Stimulated activated CD8-positive, alpha-beta memory T cell treated with anti-CD3 and anti-CD28 coated beads, Interleukin-4, amount 100 ng/mL, for 4 hours (primary cell): Measurements from ENCODE around the gene PARVA.

Experiments
- DNase-seq, 2 donors: peaks; one replicate each; pipeline ENCODE4 v3.0.0-alpha.2; 2020; ENCODE audit warnings: low read depth in 2 of 2, low spot score in 1 of 2

PARVA gene

GRCh38 chr11:12403122-12403996 is 26.0 kb downstream of the PARVA start:
- DNase-seq, result no peak

DNA sequence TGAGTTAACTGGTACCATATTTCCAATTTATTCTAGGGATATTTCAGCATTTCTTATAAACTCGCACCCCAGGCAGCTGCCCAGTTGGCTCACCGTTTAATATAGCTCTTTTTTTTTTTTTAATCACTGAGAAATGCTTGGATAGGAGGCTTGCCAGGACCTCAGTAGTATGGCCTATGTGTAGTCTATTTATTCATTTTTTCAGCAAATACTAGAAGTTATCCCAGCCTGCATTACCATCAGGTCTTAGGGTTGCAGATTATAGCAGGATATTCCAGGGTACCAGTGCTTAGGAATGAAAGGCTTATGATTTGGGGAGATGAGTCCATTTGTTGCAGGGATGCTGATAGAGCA is 26.6 kb downstream of the PARVA start:
- DNase-seq, result no peak

GRCh38 chr11:12404436-12404835 is 27.1 kb downstream of the PARVA start:
- DNase-seq, result no peak

GRCh38 chr11:12408156-12408770 is 30.9 kb downstream of the PARVA start:
- DNase-seq, result no peak

- no peak for DNase-seq
These were observed 32.2 kb downstream of the PARVA start for GRCh38 chr11:12409621-12410005.

- DNase-seq, result no peak
These were observed 32.8 kb downstream of the PARVA start for GRCh38 chr11:12410006-12410728.

DNA sequence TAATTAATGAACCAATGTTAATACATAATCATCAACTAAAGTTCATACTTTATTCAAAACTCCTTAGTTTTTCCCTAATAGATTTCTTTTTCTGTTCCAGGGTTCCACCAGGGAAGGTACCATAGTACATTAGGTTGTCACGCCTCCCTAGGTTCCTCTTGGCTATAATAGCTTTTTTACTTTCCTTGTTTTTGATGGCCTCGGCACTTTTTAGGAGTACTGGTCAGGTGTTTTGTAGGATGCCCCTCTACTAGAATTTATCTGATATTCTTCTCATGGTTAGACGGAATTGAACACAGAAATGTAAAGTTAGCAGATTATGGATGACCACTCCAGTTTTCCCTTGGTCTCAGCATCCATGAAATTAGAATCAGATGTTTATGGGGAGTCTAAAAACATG is 34.0 kb downstream of the PARVA start:
- no peak for DNase-seq

DNA sequence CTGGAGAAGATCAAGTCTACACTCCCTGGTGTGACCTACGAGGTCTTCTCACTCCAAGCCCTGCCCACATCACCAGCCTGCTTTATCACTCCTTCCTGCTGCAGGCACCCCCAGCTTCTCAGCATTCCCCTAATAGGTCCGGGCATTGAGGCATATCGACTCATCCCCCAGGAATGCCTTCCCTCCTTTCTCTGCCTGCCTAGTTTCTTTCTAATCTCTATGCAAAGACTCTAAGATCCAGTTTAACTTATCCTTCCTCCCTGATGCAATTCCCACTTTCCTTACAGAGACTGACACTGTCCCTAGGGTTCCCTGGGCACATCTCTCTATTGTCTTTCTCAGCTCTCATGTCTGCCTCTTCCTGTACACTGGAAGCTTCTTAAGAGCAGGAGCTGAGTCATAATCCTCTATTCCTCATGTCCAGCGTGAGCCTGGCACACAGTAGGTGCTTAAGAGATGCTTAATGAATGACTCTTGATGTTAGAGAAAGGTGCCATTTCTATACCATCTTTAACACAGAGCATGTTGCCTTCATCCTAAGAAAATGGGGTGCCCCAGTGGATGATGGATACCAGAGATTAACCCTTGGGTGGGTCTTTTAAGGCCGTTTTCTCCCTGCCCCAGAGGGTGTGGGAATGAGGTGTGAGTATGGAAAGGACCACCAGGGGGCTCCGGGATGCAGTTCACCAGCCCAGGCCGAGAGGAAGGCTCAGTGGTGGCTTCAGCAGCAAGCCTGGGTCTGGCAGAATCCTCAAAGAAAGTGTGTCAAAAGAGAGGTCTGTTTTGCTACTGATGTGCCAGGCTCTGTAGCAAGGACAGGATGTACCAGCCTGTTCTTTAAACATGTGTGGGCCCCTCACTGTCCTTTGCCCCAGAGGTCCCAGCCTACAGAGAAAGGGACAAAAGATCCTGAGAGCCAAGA is 34.7 kb downstream of the PARVA start:
- DNase-seq, result no peak

GRCh38 chr11:12413141-12414052 is 36.0 kb downstream of the PARVA start:
- no peak for DNase-seq

DNA sequence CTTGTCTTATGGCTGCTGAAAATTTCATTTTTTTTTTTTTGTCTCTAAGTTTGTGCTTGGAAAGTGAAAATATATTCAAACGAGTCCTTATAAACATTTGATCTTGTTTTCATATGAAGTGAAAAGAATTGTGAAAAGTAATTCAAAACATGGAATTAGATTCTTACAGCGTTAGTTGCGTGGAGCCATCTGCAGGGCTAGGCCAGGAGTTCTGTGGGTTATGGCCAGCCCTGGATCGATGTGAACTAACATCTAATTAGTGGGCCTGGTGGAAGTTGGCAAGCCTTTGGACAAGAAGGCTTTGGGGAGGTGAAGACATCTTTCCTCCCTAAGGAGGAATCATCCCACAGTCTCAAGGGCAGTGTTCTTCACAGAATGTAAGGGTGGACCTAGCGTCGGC is 37.2 kb downstream of the PARVA start:
- no peak for DNase-seq

DNA sequence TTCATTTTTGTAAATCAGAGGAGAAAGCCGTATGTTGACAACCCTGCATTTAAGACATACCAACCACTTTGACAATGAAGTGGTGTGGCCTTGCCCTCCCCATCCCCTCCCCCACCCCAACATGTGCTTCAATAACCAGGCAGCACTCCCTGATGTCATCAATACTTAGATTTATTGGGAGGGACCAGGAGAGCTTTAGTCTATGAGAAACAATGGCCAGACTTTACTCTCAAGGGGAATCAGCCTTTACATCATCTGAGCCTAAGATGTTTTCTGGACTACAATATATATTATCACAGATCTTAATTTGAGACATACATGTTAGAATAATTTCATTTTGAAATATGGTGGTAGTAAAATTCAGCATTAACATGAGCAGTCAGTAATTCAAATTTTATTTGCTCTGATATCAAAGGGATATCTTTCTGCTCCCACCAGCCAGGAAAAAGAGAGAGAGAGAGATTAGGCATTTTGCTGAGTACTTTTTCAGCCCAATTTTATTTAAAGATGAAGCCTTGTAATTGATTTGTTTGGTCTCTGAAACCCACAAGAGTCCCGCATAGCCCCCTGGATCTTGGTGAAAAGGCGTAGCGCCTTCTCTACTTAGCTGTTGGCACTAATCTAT is 38.1 kb downstream of the PARVA start:
- DNase-seq, result no peak

- DNase-seq, result no peak
These were observed 39.2 kb downstream of the PARVA start for GRCh38 chr11:12416552-12416951.

DNA sequence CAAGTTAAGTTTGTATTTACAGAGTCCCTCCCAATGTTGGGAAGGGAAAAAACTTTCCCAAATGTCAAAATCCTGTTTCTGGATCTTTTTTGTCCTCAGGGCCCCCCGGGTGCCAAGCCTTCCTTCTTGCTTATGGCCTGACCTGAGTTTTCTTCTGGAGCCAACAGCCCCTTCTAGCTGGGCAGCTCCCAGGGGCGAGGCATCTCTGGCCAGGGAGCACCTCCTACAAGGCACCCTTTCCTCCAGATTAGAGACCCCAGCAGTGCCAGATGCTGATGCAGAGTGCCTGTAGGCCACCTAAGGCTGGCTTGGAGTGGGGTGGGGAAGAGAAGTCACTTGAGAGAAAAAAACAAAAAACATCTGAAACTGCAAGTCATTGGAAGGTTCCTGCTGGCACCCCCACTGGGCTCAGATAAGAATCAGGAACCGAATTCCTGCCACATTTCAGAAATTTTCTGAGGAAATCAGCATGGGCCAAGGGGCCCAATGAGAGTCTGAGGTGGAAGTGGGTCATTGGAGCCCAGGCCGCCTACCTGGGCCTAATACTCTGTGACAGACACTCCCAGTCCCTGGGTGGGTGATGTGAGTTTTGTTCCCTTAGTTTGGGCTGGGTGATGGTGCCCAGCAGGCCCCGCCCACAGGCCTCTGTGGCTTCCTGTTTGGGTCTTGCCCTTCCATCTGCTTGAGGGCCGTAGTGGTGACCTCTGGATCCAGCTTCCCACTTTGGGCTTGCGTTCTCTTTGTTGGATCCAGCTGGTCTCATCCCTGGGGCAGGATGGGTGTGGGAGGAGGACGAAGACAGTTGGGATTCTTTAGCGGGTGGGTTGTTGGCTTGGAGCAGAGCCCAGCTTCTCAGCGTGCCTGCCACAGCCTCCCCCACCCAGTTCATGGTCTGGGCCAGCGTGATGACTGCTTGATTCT is 40.6 kb downstream of the PARVA start:
- DNase-seq, result no peak

DNA sequence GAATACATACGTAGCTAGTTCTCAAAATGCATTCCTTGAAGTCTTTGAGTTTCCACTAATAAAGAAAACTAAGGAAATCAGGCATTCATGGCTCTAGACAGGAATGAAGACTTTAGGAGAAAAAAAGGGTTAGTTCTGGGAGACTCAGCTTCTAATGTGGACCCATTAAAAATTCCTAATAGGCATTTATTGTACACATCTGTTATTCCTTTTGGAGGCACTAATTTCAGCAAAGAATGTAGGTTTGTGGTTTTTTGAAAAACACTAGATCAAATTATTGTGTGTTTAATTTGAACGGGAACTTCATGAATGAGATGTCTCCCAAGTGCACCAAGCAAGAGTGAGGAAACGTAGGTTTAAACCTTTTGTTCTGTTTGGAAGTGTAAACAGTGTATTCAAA is 42.7 kb downstream of the PARVA start:
- no peak for DNase-seq

DNA sequence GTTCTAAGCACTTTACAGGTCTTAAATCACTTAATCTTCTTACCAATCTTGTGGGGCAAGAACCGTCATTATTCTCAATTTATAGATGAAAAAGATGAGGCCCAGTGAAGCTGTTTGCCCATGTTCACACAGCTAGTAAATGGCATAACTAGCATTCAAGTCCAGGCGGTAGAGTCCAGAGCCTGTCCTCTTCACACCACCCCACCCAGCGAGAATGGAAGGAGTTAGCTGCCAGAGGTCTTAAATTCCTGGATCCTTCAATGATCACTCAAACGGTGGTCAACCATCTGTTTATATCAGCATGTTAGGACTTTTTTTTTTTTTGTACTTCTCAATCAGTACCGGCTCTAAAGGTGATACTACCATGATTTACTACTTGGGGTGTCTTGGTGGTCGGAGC is 43.3 kb downstream of the PARVA start:
- no peak for DNase-seq

DNA sequence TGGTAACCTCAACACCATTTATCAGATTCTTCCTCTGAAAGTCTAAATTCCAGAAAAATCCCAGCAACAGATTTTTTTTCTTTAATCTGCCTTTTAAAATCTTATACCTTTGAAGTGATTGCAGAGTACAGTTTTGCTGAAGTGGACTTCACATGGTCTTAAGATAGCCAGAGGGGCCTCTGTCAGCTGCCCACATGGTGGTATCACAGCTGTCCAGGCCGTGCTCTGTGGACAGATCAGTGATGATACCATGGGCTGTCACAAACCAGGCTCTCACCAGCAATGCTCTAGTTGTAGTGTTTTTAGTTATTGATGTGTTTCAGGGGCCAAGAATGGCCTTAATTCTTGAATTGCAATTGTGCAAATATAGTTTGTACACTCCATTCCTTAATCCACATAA is 44.0 kb downstream of the PARVA start:
- no peak for DNase-seq

GRCh38 chr11:12426176-12426575 is 48.8 kb downstream of the PARVA start:
- DNase-seq, result no peak

DNA sequence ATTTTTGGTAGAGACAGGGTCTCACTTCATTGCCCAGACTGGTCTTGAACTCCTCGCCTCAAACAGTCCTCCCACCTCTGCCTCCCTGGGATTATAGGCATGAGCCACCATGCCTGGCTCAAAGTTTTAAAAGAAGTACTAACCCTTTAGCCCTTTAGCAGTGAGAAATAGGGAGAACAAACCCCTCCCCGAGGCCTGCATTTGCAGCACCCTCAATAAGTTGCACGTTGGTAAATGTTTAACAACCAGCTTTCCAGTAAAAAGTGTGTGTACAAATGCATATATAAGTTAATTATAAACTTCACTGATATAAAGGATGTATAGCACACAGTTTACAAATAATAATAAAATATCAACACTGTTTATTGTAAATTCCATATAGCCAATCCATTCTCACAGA is 51.8 kb downstream of the PARVA start:
- DNase-seq, result no peak

DNA sequence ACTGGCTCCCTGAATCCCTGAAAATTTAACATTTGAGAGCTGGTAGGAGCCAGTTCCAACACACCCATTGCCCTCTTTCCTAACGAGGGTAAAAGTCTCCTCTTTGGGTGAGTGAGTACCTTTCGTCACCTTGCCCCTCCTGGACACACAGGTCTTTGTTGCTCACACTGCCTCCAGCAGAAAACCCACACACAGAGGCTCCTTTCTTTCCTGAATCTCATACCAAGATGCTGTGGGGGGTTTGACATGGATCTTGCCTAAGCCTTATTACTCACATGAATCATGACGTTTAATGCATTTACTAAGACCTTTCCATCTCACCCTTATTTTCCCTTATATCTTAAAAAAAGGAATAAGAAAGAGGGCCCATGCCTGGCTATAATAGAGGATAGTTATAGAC is 53.0 kb downstream of the PARVA start:
- no peak for DNase-seq
